Mesendoderm (in vitro differentiated cells): ENCODE results near the gene MXD3.

Experiments
- DNase-seq: peaks from one replicate; pipeline ENCODE4 v3.0.0; 2013
- H2AK5ac ChIP-seq: 2 replicates; pipeline ENCODE4 v1.6.1; 2013; ENCODE audit warnings: low read length, inconsistent platforms
- H2BK120ac ChIP-seq: 2 replicates; pipeline ENCODE4 v1.6.1; 2013; ENCODE audit warnings: low read depth, mild to moderate bottlenecking, low read length, moderate library complexity, mixed read lengths
- H2BK15ac ChIP-seq: replicated peaks from 2 replicates; pipeline ENCODE4 v1.6.1; 2013; ENCODE audit warnings: low read depth, mild to moderate bottlenecking, moderate library complexity
- H2BK5ac ChIP-seq: 2 replicates; pipeline ENCODE4 v1.6.1; 2013; ENCODE audit warnings: low read length, inconsistent platforms
- H3K18ac ChIP-seq: 2 replicates; pipeline ENCODE4 v1.6.1; 2013; ENCODE audit warnings: mild to moderate bottlenecking, low read length, mixed read lengths
- H3K23ac ChIP-seq: one replicate; pipeline ENCODE4 v1.6.1; 2013; ENCODE audit warnings: low read length
- H3K27ac ChIP-seq: 2 replicates; pipeline ENCODE4 v1.5.1; 2013; ENCODE audit warnings: low read depth, mild to moderate bottlenecking, inconsistent platforms, low read length, moderate library complexity
- H3K27me3 ChIP-seq: 2 replicates; pipeline ENCODE4 v1.6.1; 2013; ENCODE audit warnings: low read length, control low read depth, mild to moderate bottlenecking, inconsistent platforms; ENCODE audit not compliant: insufficient read depth, poor library complexity
- H3K36me3 ChIP-seq: 2 replicates; pipeline ENCODE4 v1.6.1; 2013; ENCODE audit warnings: low read length, inconsistent platforms; ENCODE audit not compliant: control insufficient read depth, insufficient read depth
- H3K4ac ChIP-seq: one replicate; pipeline ENCODE4 v1.6.1; 2013; ENCODE audit warnings: low read depth, mild to moderate bottlenecking, low read length, moderate library complexity
- H3K4me1 ChIP-seq: 2 replicates; pipeline ENCODE4 v1.6.1; 2013; ENCODE audit warnings: low read depth, low read length, inconsistent platforms; ENCODE audit not compliant: control insufficient read depth
- H3K4me2 ChIP-seq: 2 replicates; pipeline ENCODE4 v1.6.1; 2013; ENCODE audit warnings: low read length
- H3K4me3 ChIP-seq: 2 replicates; pipeline ENCODE4 v1.5.1; 2013; ENCODE audit warnings: mild to moderate bottlenecking, low read length
- H3K56ac ChIP-seq: one replicate; pipeline ENCODE4 v1.6.1; 2013; ENCODE audit warnings: low read length
- H3K79me1 ChIP-seq: 2 replicates; pipeline ENCODE4 v1.6.1; 2013; ENCODE audit warnings: low read length, inconsistent platforms
- H3K79me2 ChIP-seq: 2 replicates; pipeline ENCODE4 v1.6.1; 2013; ENCODE audit warnings: mild to moderate bottlenecking, low read length; ENCODE audit not compliant: control insufficient read depth, insufficient read depth
- H3K9ac ChIP-seq: 2 replicates; pipeline ENCODE4 v1.6.1; 2013; ENCODE audit warnings: low read length, inconsistent platforms
- H4K5ac ChIP-seq: one replicate; pipeline ENCODE4 v1.6.1; 2013; ENCODE audit warnings: low read length
- H4K8ac ChIP-seq: one replicate; pipeline ENCODE4 v1.6.1; 2013; ENCODE audit warnings: low read depth, mild to moderate bottlenecking, control low read depth, low read length, moderate library complexity
- WGBS: extraction: QIAGEN DNeasy Blood & Tissue Kit; methylation state at CpG from one replicate; pipeline ENCODE4 v1.1.7; 2013; ENCODE audit warnings: low lambda C conversion rate, missing lambda C conversion rate; ENCODE audit not compliant: insufficient coverage; ENCODE audit errors: extremely low coverage; 5-methylcytosine and 5-hydroxymethylcytosine counted together

The MXD3 gene

DNA sequence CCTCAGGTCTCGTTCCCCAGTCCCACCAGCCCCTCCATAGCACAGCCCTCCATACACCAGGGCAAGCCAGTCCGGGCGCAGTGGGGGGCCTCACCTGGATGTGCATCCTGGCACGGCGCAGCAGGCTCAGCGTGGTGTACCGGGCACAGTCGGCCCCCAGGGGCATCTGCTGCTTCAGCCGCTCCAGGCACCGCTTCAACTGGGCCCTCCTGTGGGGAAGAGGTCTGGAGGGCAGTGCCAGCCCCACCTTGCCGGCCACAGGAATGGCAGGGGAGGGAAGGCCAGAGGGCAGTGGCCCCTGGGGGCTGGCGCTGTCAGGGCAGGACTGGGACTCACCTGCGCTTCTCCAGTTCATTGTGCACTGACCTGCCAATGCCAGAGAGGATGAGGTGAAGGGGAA lies 1.4 kb downstream of the MXD3 start:
- Histone ChIP-seq H4K5ac (no peak overlapping the region), H3K79me1 (peaks cover 4% of the 10 kb centered on the region), H2BK5ac (no peak overlapping the region), H2BK15ac (no peak overlapping the region), H3K4me3 (no peak overlapping the region), H3K9ac (no peak overlapping the region), H3K4me2 (no peak overlapping the region), H3K56ac (no peak overlapping the region), H2BK120ac (no peak overlapping the region), H3K79me2 (peaks cover 4% of the 10 kb centered on the region), H2AK5ac (no peak overlapping the region), H3K4ac (no peak overlapping the region), H3K27me3 (no peaks in the 10 kb centered on the region), H3K18ac (no peak overlapping the region), H3K4me1 (peaks cover 4% of the 10 kb centered on the region), H3K23ac (no peak overlapping the region), H3K36me3 (peaks cover 3% of the 10 kb centered on the region), H4K8ac (no peak overlapping the region), H3K27ac (no peak overlapping the region)
- WGBS, result no CpG with 5 or more reads among the region's 13 CpGs
- DNase-seq, result no peak

DNA sequence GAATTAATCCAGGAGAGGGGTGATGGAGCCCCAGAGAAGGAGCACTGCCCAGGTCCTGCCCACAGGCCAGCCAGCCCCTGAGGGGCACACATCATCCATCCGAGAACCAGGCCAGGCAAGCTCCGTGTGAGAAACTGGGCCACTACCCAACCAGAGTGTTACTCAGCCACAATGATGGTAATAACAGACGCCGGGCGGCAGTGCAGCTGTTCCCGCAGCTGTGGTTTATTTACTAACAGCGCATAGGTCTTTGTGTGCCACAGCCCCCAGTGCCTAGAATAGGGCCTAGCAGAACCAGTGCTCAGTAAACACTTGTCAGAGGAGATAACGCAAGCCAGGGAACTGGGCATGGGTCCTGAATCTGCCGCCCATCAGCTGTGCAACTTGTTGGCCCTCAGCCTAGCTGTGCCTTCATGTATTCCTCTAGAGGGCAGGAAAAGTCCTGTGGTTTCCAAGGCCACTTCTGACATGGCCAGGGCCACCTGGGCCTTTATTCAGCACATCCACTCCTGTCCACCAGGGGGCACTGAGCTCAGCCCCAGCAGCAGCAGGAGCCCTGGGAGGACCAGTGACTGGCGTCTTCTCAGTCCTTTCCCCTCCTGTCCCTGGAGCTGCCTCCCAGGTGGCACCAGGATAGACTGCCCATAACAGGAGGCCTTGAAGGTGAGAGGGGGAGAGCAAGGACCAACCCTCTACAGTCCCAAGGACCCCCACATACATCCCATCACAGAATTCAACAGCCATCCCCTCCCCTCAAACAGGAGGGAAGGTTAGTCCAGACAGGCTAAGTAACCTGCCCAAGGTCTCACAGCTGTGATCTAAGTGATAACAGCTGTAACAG lies 2.1 kb downstream of the MXD3 start:
- WGBS, result no CpG with 5 or more reads among the region's 10 CpGs
- Histone ChIP-seq H3K4me1 (peaks cover 8% of the 10 kb centered on the region), H3K18ac (no peak overlapping the region), H3K23ac (no peak overlapping the region), H2BK15ac (no peak overlapping the region), H3K9ac (no peak overlapping the region), H3K4me3 (no peak overlapping the region), H3K4me2 (no peak overlapping the region), H3K27ac (no peak overlapping the region), H3K4ac (no peak overlapping the region), H3K56ac (no peak overlapping the region), H3K36me3 (peaks cover 3% of the 10 kb centered on the region), H2AK5ac (no peak overlapping the region), H2BK120ac (no peak overlapping the region), H2BK5ac (no peak overlapping the region), H4K8ac (no peak overlapping the region), H4K5ac (no peak overlapping the region), H3K79me2 (peaks cover 10% of the 10 kb centered on the region), H3K79me1 (peaks cover 8% of the 10 kb centered on the region), H3K27me3 (no peaks in the 10 kb centered on the region)
- DNase-seq, result peak; percentile 96

DNA sequence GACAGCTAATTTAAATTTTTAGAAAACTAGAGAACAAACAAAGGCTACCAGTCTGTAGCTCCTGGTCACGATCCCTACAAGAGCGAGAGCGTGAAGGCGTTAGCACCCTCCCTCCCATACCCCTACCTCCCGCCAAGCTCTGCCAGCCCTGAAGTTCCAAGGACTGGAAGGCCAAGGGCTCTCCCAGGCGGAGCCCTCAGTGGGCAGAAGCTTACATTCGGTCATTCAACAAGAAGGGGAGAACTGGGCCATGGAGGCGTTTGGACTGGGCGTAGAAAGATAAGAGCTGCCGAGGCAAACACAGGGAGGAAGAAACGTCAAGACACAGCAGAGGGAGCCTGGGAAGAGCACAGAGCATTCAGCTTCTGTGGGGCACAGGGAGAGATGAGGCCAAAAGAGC lies 3.0 kb downstream of the MXD3 start:
- H3K56ac ChIP-seq, result no peak overlapping the region
- peaks cover 8% of the 10 kb centered on the region for H3K4me1 ChIP-seq
- no peak overlapping the region for H3K18ac ChIP-seq
- DNase-seq, result no peak
- no peaks in the 10 kb centered on the region for H3K27me3 ChIP-seq
- H2BK120ac ChIP-seq, result no peak overlapping the region
- no peak overlapping the region for H2BK5ac ChIP-seq
- WGBS, result no CpG with 5 or more reads among the region's 11 CpGs
- no peak overlapping the region for H3K4me2 ChIP-seq
- H4K5ac ChIP-seq, result no peak overlapping the region
- H3K23ac ChIP-seq, result no peak overlapping the region
- no peak overlapping the region for H2BK15ac ChIP-seq
- H3K36me3 ChIP-seq, result peaks cover 3% of the 10 kb centered on the region
- H3K27ac ChIP-seq, result no peak overlapping the region
- H4K8ac ChIP-seq, result no peak overlapping the region
- H3K4ac ChIP-seq, result no peak overlapping the region
- H3K9ac ChIP-seq, result no peak overlapping the region
- H3K4me3 ChIP-seq, result no peak overlapping the region
- peaks cover 8% of the 10 kb centered on the region for H3K79me1 ChIP-seq
- no peak overlapping the region for H2AK5ac ChIP-seq
- H3K79me2 ChIP-seq, result peaks cover 18% of the 10 kb centered on the region

DNA sequence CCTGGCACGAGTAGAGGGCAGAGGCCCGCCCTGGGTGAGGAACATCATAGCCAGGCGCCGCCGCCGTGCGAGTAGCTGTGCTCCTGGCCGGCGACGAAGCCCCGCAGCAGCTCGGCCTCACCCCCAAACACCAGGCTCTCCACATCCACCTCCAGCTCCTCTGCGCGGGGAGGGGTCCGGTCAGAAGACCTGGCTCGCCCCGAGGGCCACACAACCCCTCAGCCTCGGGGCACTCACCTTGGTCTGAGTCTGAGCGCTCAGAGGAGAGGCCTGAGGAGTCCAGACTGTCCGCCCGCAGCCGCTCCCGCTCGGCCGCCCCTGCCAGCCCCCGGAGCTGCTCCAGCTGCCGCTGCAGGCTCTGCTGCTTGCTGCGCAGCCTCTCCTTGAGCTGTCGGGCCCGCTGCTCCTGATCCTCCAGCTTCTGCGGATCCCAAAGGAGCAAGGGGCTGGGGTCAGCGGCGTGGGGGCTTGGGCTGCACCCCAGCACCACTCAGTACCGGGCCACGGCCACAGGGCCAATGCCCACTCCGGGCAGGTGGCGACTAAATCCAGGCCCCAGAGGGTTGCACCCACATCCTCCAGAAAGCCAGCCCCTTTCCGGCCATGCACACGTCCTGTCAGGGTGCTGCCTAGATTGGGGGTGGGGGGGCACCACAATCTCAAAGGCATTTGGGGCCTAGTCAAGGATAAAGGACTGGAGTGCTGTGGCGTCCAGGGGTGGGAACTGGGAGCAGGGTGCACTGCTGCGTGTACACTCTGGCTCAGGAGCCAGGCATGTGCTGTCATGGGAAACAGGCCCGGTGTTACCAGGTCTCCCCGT lies 3.9 kb downstream of the MXD3 start:
- no peaks in the 10 kb centered on the region for H3K27me3 ChIP-seq
- no peak overlapping the region for H2BK120ac ChIP-seq
- H3K23ac ChIP-seq, result no peak overlapping the region
- H3K36me3 ChIP-seq, result peaks cover 3% of the 10 kb centered on the region
- no peak overlapping the region for H3K56ac ChIP-seq
- H3K4me2 ChIP-seq, result no peak overlapping the region
- no CpG with 5 or more reads among the region's 43 CpGs for WGBS
- no peak overlapping the region for H2AK5ac ChIP-seq
- H4K8ac ChIP-seq, result no peak overlapping the region
- H3K4ac ChIP-seq, result no peak overlapping the region
- DNase-seq, result no peak
- no peak overlapping the region for H2BK5ac ChIP-seq
- H3K27ac ChIP-seq, result no peak overlapping the region
- H3K79me2 ChIP-seq, result peaks cover 18% of the 10 kb centered on the region
- peaks cover 8% of the 10 kb centered on the region for H3K79me1 ChIP-seq
- H3K4me1 ChIP-seq, result peaks cover 5% of the 10 kb centered on the region
- H2BK15ac ChIP-seq, result no peak overlapping the region
- no peak overlapping the region for H3K18ac ChIP-seq
- H3K9ac ChIP-seq, result no peak overlapping the region
- H3K4me3 ChIP-seq, result no peak overlapping the region
- no peak overlapping the region for H4K5ac ChIP-seq

DNA sequence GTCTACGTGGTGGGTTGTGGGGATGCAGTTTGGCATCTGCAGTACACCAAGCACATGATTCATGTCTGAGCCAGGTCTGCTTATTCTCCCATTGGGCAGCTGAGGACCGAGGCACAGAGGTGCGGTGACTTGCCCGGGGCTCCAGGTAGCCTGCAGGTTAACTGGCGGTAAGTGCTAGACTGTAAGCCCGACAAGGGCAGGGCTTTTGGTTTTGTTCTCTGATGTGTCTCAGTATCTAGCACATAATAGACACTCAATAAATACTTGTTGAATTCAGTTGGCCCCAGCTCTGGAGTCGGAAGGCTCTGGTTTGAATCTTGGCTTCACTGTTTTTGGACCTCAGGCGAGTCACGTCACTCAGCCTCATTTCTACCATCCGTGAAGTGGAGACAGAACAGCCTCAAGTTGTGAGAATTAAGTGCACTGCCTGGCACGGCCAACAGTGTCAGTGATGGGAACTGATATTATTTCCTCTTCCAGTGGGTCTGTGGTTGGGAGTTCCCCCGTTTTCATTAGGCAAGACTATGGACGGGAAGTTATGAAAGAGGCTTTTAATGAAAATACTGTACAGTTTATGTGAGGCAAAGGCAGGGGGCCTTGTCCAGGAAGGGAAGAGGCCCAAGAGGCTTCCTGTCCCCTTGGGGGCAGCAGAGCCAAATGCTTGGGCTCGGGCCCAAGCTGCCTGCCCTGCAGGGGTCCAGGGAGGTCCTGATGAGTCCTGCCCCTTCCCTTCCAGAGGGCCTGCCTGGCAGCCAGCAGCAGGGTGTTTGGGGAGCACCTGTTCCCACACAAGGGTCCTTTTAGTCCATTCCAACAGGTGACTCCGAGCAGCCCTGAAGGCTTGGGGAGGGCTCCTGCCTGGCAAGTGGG lies 4.8 kb downstream of the MXD3 start:
- H2BK15ac ChIP-seq, result no peak overlapping the region
- peak; percentile 42 for DNase-seq
- no peak overlapping the region for H2BK5ac ChIP-seq
- H3K9ac ChIP-seq, result no peak overlapping the region
- no peaks in the 10 kb centered on the region for H3K27me3 ChIP-seq
- H3K56ac ChIP-seq, result no peak overlapping the region
- peaks cover 3% of the 10 kb centered on the region for H3K36me3 ChIP-seq
- H3K23ac ChIP-seq, result no peak overlapping the region
- WGBS, result no CpG with 5 or more reads among the region's 15 CpGs
- peaks cover 18% of the 10 kb centered on the region for H3K79me2 ChIP-seq
- no peak overlapping the region for H3K4me2 ChIP-seq
- H3K18ac ChIP-seq, result no peak overlapping the region
- H3K27ac ChIP-seq, result no peak overlapping the region
- H2AK5ac ChIP-seq, result no peak overlapping the region
- peaks cover 8% of the 10 kb centered on the region for H3K79me1 ChIP-seq
- no peak overlapping the region for H4K8ac ChIP-seq
- H3K4ac ChIP-seq, result no peak overlapping the region
- no peak overlapping the region for H2BK120ac ChIP-seq
- H3K4me1 ChIP-seq, result peaks cover 4% of the 10 kb centered on the region
- H3K4me3 ChIP-seq, result no peak overlapping the region
- no peak overlapping the region for H4K5ac ChIP-seq
